ENCODE results near the gene PCDHGA1.

The PCDHGA1 gene

GRCh38 chr5:141496038-141496437 lies 165.7 kb downstream of the PCDHGA1 start:
- H3K4me3 ChIP-seq (replicated peaks; ENCODE audit: low read depth, low read length): no peak overlapping the region
- TF ChIP-seq, protein P1, sequence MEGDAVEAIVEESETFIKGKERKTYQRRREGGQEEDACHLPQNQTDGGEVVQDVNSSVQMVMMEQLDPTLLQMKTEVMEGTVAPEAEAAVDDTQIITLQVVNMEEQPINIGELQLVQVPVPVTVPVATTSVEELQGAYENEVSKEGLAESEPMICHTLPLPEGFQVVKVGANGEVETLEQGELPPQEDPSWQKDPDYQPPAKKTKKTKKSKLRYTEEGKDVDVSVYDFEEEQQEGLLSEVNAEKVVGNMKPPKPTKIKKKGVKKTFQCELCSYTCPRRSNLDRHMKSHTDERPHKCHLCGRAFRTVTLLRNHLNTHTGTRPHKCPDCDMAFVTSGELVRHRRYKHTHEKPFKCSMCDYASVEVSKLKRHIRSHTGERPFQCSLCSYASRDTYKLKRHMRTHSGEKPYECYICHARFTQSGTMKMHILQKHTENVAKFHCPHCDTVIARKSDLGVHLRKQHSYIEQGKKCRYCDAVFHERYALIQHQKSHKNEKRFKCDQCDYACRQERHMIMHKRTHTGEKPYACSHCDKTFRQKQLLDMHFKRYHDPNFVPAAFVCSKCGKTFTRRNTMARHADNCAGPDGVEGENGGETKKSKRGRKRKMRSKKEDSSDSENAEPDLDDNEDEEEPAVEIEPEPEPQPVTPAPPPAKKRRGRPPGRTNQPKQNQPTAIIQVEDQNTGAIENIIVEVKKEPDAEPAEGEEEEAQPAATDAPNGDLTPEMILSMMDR (IDR thresholded peaks at IDR 0.05; ENCODE audit: low read depth, low read length, missing control alignments): no peak
- no peak for DNase-seq (ENCODE audit: extremely low read depth, low read depth)

GRCh38 chr5:141501761-141502160 lies 171.4 kb downstream of the PCDHGA1 start:
- DNase-seq (ENCODE audit: extremely low read depth, low read depth): no peak
- no peak overlapping the region for H3K4me3 ChIP-seq (replicated peaks; ENCODE audit: low read depth, low read length)
- TF ChIP-seq, protein P1 (IDR thresholded peaks at IDR 0.05; ENCODE audit: low read depth, low read length, missing control alignments): no peak

GRCh38 chr5:141503681-141504080 lies 173.4 kb downstream of the PCDHGA1 start:
- no peak for DNase-seq (ENCODE audit: extremely low read depth, low read depth)
- TF ChIP-seq, protein P1 (IDR thresholded peaks at IDR 0.05; ENCODE audit: low read depth, low read length, missing control alignments): no peak
- H3K4me3 ChIP-seq (replicated peaks; ENCODE audit: low read depth, low read length): no peak overlapping the region

DNA sequence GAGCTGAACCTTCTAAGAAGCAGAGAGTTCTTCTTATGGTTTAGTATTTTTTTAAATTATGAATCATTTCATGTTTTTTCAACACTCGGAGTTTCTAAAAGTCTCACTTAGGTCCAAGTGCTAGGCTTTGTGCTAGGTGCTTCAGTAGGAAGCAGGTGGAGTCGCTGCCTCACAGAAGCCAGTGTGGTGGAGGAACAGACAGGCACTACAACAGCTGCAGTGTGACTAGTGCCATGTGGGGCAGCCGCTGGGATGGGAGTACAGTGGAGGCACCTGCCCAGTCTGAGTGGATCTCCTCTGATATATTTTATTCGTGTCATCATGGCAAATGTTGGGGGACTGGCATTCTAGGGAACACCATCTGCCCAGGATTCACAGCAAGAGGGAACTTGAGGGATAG lies 173.9 kb downstream of the PCDHGA1 start:
- no peak for DNase-seq (ENCODE audit: extremely low read depth, low read depth)
- no peak overlapping the region for H3K4me3 ChIP-seq (replicated peaks; ENCODE audit: low read depth, low read length)
- TF ChIP-seq, protein P1 (IDR thresholded peaks at IDR 0.05; ENCODE audit: low read depth, low read length, missing control alignments): no peak

GRCh38 chr5:141506381-141507155 lies 176.3 kb downstream of the PCDHGA1 start:
- TF ChIP-seq, protein P1 (IDR thresholded peaks at IDR 0.05; ENCODE audit: low read depth, low read length, missing control alignments): no peak
- H3K4me3 ChIP-seq (replicated peaks; ENCODE audit: low read depth, low read length): no peak overlapping the region
- DNase-seq (ENCODE audit: extremely low read depth, low read depth): no peak

- H3K4me3 ChIP-seq (replicated peaks; ENCODE audit: low read depth, low read length): no peak overlapping the region; the same call in 1 of the 2 replicates
- DNase-seq (ENCODE audit: extremely low read depth, low read depth): peak; percentile 75
- TF ChIP-seq, protein P1 (IDR thresholded peaks at IDR 0.05; ENCODE audit: low read depth, low read length, missing control alignments): no peak
These were observed 177.2 kb downstream of the PCDHGA1 start for GRCh38 chr5:141507387-141508091.

All from HFF-Myc (cell line).